NCI-H1417 treated with DMSO at 0.1 percent for 48 hours (cell line): ENCODE data around the gene MAP3K14.
"Not testable (repeated sequence)": the region's sequence is repeated elsewhere in the genome, so short reads cannot be mapped to it uniquely, and the experiment has no call there.

ENCODE experiments used
- DNase-seq: peaks from one replicate; lab custom pipeline; 2025; lab: John Stamatoyannopoulos, UW

The MAP3K14 gene

GRCh38 chr17:45315648-45316433, 979 bp downstream of the MAP3K14 start:
- DNase-seq: no peak

- no peak for DNase-seq
Observed at GRCh38 chr17:45314741-45315647, 1.8 kb downstream of the MAP3K14 start.

GRCh38 chr17:45313996-45314740, 2.7 kb downstream of the MAP3K14 start:
- no peak for DNase-seq

- no peak for DNase-seq
Observed at GRCh38 chr17:45313421-45313771, 3.4 kb downstream of the MAP3K14 start.

DNA sequence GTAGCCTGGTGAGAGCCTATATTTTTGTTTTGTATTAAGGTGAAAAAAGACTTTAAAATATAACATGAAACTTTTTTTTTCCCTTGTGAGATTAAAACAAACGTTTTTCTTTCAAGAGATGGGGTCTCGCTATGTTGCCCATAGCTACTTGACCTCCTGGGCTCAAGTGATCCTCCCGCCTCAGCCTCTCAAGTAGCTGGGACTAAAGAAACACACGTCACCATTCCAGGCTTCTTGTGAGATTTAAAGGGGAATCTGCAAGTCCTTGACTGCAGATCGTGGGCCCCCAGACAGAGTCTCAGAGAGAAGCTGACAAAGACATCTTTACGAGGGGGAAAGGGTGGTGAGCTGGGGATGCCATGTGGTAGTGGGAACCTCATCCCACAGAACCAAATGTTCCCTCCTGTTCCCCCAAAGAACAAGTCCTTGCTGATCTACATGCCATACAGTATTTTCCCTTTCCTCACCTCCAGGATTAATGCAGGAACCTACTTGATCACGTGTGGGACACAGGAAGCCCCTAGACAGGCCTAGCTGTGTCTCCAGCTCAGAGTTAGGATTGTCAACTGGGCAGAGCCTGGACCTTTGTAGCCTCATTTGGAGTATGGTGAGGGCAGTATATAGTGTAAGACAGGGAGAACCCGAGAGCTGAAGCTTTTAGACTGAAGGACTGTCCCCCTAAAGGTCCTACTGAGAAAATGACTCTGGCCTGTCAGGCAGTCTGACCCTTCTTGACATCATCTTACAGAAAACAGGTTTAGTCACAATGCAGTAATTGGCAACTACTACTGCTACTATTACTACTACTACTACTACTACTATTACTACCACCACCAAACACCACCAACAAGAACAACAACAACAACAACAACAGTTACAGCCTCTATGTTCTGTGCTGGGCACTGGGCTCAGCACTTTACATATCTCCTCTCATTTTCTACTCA, 4.1 kb downstream of the MAP3K14 start:
- no peak for DNase-seq

DNA sequence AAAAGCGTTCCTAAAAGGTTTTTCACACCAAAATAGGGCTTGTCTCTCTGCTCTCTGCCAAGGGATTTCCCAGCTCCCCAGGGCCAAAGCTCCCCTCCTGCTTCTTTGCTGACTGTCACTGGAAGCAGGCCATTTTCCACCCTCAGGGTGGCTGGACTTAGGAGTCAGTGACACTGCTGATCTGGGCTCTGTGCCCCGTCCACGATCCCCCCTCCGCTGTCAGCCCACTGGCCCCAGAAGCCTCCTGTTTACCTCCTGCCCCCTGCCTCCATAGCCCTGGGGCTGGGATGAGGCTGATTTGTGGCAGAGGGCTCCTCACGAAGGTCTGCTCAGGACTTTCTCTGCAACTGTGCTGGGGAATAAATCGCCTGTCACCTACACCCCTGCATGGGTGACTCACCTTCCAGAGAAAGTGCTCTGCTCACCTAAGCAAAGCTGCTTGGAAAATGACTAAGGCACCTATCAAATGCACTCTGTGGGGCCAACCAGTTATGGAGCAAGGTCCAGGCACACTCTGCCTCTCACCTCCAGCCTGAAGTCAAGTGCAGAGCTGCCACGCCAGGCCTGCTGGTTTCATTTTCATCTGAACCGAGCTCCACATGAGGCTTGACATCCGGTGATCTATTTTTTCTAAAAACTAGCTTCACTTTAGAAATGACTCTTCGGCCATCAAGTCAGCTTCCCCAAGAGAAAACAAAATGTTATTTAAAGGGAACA, 4.9 kb downstream of the MAP3K14 start:
- no peak for DNase-seq

DNA sequence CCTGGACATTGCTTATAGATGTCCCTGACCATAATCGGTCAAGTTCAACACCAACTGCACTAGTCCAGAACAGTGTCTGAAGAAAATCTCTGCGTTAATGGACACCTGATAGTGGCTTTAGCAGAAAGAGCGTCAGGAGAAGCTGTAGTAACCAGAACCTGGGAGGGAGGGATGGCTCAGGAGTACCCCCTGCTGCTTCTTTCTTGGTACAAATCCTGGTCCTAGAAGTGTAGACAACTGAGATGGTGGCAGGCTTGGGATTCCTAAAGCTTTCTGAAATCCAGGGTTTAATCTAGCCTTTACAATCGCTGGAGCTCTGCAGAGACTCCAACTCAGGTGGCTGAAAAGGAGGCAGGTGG, 5.4 kb downstream of the MAP3K14 start:
- DNase-seq: no peak

- DNase-seq: no peak
Observed at GRCh38 chr17:45310380-45311324, 6.2 kb downstream of the MAP3K14 start.

GRCh38 chr17:45309400-45309799, 7.4 kb downstream of the MAP3K14 start:
- no peak for DNase-seq

- DNase-seq: no peak
Observed at GRCh38 chr17:45308840-45309239, 8.0 kb downstream of the MAP3K14 start.

- DNase-seq: no peak
Observed at GRCh38 chr17:45308016-45308365, 8.8 kb downstream of the MAP3K14 start.

DNA sequence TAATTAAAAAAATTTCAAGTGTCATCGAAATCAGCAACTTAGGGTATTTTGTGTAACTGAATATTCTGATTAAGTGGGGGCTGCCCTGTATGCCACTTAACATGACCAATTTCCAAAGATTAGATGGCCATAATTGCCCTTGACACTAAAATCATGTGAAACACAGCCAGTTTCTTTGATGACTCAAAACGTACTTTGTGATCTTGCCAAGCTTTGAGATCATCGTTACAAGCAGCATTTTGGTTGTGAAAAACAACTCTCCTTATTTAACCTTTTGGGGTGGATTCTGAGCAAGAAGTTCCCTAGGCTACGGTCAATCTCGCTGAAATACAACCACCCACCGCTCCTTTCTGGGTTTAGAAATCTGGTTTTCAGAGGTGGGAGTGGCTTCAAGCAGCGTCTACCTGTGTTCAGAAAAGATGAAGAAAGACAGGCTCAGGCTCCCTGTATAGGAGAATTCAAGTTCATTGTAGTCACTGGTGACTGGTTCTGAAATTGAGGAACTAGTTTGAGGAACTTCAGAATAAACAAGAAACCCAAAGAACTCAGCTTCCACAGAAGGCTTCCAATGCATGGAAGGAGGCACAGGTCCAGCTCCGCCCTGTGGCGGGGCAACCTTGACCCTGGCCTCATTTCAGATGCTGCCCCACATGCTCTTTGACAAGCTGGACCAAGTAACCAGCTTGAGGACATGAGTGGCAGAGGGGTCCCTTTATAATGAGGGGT, 9.4 kb downstream of the MAP3K14 start:
- DNase-seq: no peak

DNA sequence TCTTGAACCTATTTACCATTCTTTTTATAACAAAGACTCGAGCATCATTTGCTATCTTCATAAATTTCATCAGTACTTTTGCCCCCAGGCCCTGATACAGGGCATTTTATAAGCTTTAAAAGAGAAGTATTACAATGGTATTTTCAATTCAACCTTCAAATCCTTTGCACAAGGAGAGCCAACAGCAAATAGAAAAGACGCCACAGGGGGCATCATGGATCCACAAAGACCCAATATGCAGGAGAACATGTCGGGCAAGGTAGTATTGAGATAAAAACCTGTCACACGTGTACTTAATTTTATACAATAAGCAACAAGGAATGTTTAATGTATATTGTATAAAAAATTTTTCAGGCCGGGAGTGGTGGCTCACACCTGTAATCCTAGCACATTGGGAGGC, 10.2 kb downstream of the MAP3K14 start:
- DNase-seq: no peak

- DNase-seq: no peak
Observed at GRCh38 chr17:45306094-45306493, 10.7 kb downstream of the MAP3K14 start.

- DNase-seq: no peak
Observed at GRCh38 chr17:45305530-45306087, 11.2 kb downstream of the MAP3K14 start.

GRCh38 chr17:45302649-45303173, 14.1 kb downstream of the MAP3K14 start:
- DNase-seq: no peak

DNA sequence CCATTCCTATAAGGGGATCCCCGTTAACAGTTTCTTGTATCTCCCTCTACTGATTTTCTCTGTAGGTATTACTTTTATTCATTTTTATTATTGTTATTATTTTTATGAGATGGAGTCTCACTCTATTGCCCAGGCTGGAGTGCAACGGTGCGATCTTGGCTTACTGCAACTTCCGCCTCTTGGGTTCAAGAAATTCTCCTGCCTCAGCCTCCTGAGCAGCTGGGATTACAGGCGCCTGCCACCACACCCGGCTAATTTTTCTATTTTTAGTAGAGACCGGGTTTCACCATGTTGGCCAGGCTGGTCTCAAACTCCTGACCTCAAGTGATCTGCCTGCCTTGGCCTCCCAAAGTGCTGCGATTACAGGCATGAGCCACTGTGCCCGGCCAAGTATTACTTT, 14.6 kb downstream of the MAP3K14 start:
- not testable (repeated sequence) for DNase-seq

DNA sequence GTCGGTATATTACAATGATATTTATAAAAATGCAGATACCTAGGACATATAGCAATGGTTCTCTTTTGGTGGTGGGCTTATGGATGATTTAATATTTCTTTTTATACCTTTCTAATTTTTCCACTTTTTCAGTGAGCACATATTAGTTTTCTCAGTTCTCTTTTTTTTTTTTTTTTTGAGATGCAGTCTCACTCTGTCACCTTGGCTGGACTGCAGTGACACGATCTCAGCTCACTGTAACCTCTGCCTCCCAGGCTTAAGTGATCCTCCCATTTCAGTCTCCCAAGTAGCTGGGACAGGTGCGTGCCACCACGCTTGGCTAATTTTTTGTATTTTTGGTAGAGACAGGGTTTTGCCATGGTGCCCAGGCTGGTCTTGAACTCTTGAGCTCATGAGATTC, 15.1 kb downstream of the MAP3K14 start:
- DNase-seq: no peak
